ENCODE results near the gene CAPN1. TPM values are rescaled to one million over a fixed set of nuclear protein-coding genes. Genes with fewer than 3 reads are reported as not detected.

The CAPN1 gene
- total RNA-seq, 2 donors from 2014 or later = 325 to 416 TPM

DNA sequence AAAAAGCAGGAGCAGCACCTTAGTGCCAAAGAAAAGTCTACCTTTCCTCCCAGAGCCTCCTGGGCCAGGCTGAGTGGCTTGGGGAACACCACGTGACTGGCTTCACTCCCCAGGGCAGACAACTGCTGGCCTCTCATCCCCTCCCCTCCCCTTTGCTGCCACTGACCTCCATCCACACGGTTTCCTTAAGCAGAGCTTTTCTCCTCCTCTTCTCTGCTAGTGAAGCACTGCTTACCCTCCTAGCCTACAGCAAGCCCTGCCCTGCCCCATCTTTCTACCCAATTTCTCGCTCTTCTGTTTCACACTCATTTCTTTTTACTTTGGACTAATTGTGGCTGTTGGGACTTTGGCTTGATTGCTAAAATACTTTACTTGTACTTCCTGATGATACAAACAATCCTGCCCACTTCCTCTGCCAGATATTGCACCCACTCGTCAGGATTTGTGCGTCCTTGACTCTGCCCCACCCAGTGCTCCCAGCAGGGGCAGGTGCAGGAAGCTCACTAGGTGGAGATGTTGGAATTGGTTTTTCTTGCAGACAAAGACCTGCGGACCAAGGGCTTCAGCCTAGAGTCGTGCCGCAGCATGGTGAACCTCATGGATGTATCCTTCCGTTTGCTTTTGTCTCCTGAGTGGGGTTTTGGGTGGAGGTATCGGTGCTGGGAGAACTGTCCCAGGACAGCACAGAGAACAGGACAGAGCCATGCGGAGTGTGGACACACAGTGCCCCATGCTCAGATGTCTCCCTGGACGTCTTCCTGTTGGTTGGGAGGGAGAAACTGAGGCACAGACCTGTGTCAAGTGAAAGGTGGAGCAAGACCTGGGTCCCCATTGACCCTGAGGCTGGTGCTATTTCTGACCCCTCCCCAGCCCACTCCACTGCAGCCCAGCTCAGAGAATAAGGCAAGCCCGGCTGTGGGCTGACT lies 27.3 kb downstream of the CAPN1 start:
- peaks cover 14% of the 10 kb centered on the region for H3K4me1 ChIP-seq
- peak; percentile 77 for DNase-seq
- H3K27ac ChIP-seq = peak overlapping the region; percentile 46
- peaks cover 29% of the 10 kb centered on the region for H3K36me3 ChIP-seq
- intact Hi-C loops (cut with DNase I) = loop anchor here (10.0 kb wide), 2 partner anchors 46 to 116 kb away; no protein-coding TSS in a partner anchor
- no peaks in the 10 kb centered on the region for H3K9me3 ChIP-seq
- TF ChIP-seq, protein P1, sequence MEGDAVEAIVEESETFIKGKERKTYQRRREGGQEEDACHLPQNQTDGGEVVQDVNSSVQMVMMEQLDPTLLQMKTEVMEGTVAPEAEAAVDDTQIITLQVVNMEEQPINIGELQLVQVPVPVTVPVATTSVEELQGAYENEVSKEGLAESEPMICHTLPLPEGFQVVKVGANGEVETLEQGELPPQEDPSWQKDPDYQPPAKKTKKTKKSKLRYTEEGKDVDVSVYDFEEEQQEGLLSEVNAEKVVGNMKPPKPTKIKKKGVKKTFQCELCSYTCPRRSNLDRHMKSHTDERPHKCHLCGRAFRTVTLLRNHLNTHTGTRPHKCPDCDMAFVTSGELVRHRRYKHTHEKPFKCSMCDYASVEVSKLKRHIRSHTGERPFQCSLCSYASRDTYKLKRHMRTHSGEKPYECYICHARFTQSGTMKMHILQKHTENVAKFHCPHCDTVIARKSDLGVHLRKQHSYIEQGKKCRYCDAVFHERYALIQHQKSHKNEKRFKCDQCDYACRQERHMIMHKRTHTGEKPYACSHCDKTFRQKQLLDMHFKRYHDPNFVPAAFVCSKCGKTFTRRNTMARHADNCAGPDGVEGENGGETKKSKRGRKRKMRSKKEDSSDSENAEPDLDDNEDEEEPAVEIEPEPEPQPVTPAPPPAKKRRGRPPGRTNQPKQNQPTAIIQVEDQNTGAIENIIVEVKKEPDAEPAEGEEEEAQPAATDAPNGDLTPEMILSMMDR (IDR thresholded peaks at IDR 0.05) = no peak
- H3K27me3 ChIP-seq = no peaks in the 10 kb centered on the region
- no peak overlapping the region for H3K4me3 ChIP-seq
- peak overlapping the region; percentile 27 to 48 for H3K9ac ChIP-seq (ENCODE audit: low read depth in 2 of 2, low read length in 2 of 2)

DNA sequence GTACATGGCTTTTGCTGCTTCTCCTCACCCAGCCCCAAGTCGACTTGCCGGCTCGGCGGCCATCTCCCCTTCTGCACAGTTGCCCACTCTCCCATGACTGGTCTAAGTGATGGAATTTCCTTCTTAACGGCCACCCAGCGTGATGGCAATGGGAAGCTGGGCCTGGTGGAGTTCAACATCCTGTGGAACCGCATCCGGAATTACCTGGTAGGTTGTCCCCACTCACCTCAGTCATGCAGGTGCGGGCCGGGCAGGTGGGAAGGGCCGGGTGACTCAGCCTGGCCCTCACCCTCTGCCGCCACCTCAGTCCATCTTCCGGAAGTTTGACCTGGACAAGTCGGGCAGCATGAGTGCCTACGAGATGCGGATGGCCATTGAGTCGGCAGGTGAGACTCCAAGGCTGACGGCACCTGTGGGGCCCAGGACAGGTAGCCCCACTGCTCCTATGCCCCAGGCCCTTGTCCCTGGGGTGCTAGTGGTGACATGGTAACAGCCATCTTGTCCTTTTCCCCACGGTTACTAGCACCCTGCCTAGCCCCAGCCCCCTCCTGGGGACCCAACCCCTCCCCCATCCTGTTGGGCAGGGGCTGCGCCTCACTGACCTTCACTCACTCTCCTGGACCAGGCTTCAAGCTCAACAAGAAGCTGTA lies 28.1 kb downstream of the CAPN1 start:
- peaks cover 14% of the 10 kb centered on the region for H3K4me1 ChIP-seq
- TF ChIP-seq, protein P1 (IDR thresholded peaks at IDR 0.05) = no peak
- intact Hi-C loops (cut with DNase I) = loop anchor here (10.0 kb wide), 2 partner anchors 45 to 115 kb away; no protein-coding TSS in a partner anchor
- peaks cover 26% of the 10 kb centered on the region for H3K36me3 ChIP-seq
- no peaks in the 10 kb centered on the region for H3K9me3 ChIP-seq
- H3K27ac ChIP-seq = no peak overlapping the region
- H3K27me3 ChIP-seq = no peaks in the 10 kb centered on the region
- H3K4me3 ChIP-seq = no peak overlapping the region
- no peak for DNase-seq
- peak overlapping the region in 1 of 2 donors; percentile 48 for H3K9ac ChIP-seq (ENCODE audit: low read depth in 2 of 2, low read length in 2 of 2)

DNA sequence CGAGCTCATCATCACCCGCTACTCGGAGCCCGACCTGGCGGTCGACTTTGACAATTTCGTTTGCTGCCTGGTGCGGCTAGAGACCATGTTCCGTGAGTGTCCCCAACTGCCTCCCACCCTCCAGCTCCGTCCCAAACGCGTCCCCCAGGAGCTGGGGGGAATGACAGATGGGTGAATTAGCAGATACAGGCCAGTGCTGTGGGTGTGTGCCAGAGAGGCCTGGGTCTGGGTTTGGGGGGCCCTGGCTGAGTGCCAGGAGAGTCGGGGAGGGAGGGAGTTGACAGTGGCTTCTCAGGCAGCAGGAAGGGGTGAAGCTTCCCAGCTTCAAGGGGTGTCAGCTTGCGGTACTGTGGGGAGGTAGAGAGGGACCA lies 28.6 kb downstream of the CAPN1 start:
- Histone ChIP-seq H3K4me3 (no peak overlapping the region), H3K27ac (no peak overlapping the region), H3K9ac (ENCODE audit: low read depth in 2 of 2, low read length in 2 of 2) (no peak overlapping the region), H3K36me3 (peaks cover 20% of the 10 kb centered on the region), H3K9me3 (no peaks in the 10 kb centered on the region), H3K4me1 (peaks cover 14% of the 10 kb centered on the region), H3K27me3 (no peaks in the 10 kb centered on the region)
- no peak for DNase-seq
- TF ChIP-seq, protein P1 (IDR thresholded peaks at IDR 0.05) = no peak
- intact Hi-C loops (cut with DNase I) = no loop called here

DNA sequence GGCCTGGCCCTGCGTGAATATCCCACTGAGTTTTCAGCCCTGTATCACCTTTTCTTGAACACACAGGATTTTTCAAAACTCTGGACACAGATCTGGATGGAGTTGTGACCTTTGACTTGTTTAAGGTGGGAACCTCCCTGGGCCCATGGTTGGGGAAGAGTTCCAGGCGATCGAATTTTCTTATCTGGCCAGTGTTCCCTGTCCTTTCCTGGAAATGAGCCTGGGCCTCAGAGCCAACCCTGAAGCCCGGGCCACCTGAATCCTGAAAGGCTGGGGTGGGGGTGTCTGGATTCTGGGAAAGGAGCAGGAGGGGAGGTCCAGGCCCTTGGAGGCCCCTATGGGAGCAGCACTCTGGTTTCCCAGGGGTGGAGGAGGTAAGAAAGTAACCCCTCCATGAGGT lies 29.0 kb downstream of the CAPN1 start:
- Histone ChIP-seq H3K27me3 (no peaks in the 10 kb centered on the region), H3K36me3 (peaks cover 16% of the 10 kb centered on the region), H3K4me1 (peaks cover 14% of the 10 kb centered on the region), H3K9me3 (no peaks in the 10 kb centered on the region), H3K4me3 (no peak overlapping the region), H3K27ac (no peak overlapping the region), H3K9ac (ENCODE audit: low read depth in 2 of 2, low read length in 2 of 2) (no peak overlapping the region)
- TF ChIP-seq, protein P1 (IDR thresholded peaks at IDR 0.05) = no peak
- DNase-seq = no peak
- intact Hi-C loops (cut with DNase I) = no loop called here

DNA sequence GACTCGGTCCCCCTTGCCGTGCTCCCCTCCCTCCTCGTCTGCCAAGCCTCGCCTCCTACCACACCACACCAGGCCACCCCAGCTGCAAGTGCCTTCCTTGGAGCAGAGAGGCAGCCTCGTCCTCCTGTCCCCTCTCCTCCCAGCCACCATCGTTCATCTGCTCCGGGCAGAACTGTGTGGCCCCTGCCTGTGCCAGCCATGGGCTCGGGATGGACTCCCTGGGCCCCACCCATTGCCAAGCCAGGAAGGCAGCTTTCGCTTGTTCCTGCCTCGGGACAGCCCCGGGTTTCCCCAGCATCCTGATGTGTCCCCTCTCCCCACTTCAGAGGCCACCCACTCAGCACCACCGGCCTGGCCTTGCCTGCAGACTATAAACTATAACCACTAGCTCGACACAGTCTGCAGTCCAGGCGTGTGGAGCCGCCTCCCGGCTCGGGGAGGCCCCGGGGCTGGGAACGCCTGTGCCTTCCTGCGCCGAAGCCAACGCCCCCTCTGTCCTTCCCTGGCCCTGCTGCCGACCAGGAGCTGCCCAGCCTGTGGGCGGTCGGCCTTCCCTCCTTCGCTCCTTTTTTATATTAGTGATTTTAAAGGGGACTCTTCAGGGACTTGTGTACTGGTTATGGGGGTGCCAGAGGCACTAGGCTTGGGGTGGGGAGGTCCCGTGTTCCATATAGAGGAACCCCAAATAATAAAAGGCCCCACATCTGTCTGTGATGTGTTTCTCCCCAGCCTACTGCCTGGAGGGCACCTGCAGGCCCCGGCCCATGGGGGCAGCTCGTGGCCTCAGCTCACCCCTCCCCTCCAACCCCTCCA lies 29.8 kb downstream of the CAPN1 start:
- intact Hi-C loops (cut with DNase I) = no loop called here
- Histone ChIP-seq H3K9ac (ENCODE audit: low read depth in 2 of 2, low read length in 2 of 2) (no peak overlapping the region), H3K27me3 (no peaks in the 10 kb centered on the region), H3K27ac (no peak overlapping the region), H3K9me3 (no peaks in the 10 kb centered on the region), H3K4me1 (peaks cover 14% of the 10 kb centered on the region), H3K4me3 (no peak overlapping the region), H3K36me3 (peaks cover 9% of the 10 kb centered on the region)
- TF ChIP-seq, protein P1 (IDR thresholded peaks at IDR 0.05) = no peak
- DNase-seq = no peak

All from colonic mucosa (tissue), 4 donors.